ENCODE measurements around the gene BLMH. TPM values are rescaled to one million over a fixed set of nuclear protein-coding genes. Genes with fewer than 3 reads are reported as not detected.

Gene BLMH
- total RNA-seq, 1 donor from 2014 or later: 49.5 TPM

DNA sequence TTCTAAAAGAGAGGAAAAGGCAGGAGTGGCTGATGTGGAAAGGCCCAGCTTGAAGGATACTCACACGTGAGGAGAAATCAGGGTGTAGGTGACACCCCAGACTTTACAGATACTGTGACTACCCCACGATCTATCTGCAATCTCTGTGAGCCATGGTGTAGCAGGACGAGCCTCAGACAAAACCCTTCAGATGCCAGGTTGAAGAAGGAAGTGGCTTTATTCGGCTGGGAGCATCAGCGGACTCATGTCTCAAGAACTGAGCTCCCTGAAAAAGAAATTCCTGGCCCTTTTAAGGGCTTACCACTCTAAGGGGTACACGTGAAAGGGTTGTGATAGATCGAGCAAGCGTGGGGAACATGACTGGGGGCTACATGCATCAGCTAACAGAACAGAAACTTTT lies 51.6 kb downstream of the BLMH start:
- H3K27me3 Mint-ChIP-seq (ENCODE audit: low read depth): peaks cover 20% of the 10 kb centered on the region
- H3K36me3 Mint-ChIP-seq (ENCODE audit: low read depth): peaks cover 2% of the 10 kb centered on the region
- TF ChIP-seq, protein P1, sequence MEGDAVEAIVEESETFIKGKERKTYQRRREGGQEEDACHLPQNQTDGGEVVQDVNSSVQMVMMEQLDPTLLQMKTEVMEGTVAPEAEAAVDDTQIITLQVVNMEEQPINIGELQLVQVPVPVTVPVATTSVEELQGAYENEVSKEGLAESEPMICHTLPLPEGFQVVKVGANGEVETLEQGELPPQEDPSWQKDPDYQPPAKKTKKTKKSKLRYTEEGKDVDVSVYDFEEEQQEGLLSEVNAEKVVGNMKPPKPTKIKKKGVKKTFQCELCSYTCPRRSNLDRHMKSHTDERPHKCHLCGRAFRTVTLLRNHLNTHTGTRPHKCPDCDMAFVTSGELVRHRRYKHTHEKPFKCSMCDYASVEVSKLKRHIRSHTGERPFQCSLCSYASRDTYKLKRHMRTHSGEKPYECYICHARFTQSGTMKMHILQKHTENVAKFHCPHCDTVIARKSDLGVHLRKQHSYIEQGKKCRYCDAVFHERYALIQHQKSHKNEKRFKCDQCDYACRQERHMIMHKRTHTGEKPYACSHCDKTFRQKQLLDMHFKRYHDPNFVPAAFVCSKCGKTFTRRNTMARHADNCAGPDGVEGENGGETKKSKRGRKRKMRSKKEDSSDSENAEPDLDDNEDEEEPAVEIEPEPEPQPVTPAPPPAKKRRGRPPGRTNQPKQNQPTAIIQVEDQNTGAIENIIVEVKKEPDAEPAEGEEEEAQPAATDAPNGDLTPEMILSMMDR (IDR thresholded peaks at IDR 0.05): no peak
- peaks cover 9% of the 10 kb centered on the region for H3K4me1 Mint-ChIP-seq (ENCODE audit: low read depth)
- DNase-seq (ENCODE audit: low spot score): no peak
- H3K4me3 Mint-ChIP-seq (ENCODE audit: unreplicated experiment): no peak overlapping the region
- H3K9me3 Mint-ChIP-seq (ENCODE audit: low read depth): no peaks in the 10 kb centered on the region
- H3K27ac Mint-ChIP-seq (ENCODE audit: unreplicated experiment): no peak overlapping the region

DNA sequence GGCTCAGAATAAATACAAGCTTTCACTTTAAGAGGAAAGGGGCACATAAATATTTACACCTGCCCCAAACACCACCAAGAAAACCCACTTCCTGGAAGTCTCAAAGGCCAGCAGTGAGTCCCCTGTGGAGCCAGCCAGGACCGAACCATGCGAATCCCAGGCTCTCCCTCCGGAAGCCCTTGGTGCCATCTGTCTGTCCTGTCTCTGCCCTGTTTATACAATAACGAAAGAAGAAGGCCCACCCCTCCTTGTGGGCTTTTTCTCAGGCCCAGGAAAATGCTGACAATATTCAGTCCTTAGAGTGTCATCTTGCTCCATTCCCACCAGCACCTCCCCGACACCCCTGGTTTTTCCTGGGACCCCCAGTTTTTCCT lies 52.7 kb downstream of the BLMH start:
- Mint-ChIP-seq H3K36me3 (ENCODE audit: low read depth) (peaks cover 2% of the 10 kb centered on the region), H3K4me1 (ENCODE audit: low read depth) (peaks cover 12% of the 10 kb centered on the region), H3K4me3 (ENCODE audit: unreplicated experiment) (no peak overlapping the region), H3K9me3 (ENCODE audit: low read depth) (no peaks in the 10 kb centered on the region), H3K27ac (ENCODE audit: unreplicated experiment) (no peak overlapping the region), H3K27me3 (ENCODE audit: low read depth) (peaks cover 30% of the 10 kb centered on the region)
- TF ChIP-seq, protein P1 (IDR thresholded peaks at IDR 0.05): no peak
- DNase-seq (ENCODE audit: low spot score): no peak

DNA sequence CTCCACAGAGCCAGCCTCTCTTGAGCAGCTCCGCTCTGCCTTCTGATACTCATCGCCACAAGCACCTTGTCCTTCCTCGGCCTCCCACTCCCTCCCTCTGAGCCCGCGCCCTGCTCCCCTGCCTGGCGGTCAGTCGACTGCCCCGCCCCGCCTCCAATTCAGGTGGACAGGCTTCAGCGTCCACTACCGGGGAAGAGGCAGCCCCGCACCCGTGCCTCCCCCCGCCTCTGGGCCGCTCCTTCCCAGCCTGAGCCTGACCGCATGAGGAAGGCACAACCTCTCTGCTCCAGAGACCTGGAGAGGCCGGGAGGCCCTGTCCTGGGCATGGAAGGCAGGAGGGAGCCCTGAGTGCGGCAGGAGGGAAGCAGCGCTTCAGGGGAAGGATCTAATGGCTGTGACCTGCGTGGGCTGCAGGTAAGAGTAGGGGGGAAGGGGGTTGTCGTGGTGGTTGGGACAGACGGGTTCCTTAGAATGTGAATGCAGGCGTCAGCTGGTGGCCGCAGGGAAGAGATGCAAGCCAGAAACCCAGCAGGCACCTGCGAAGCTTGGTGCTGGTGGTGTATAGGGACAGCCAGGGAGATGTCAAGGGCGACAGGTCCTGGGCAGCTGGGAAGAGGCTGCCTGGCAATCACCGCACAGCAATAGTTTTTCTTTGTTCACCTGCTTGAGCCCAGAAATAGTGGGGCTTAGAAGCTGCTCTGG lies 53.2 kb downstream of the BLMH start:
- Mint-ChIP-seq H3K27me3 (ENCODE audit: low read depth) (peaks cover 35% of the 10 kb centered on the region), H3K4me1 (ENCODE audit: low read depth) (peaks cover 12% of the 10 kb centered on the region), H3K36me3 (ENCODE audit: low read depth) (peaks cover 1% of the 10 kb centered on the region), H3K4me3 (ENCODE audit: unreplicated experiment) (no peak overlapping the region), H3K9me3 (ENCODE audit: low read depth) (no peaks in the 10 kb centered on the region), H3K27ac (ENCODE audit: unreplicated experiment) (no peak overlapping the region)
- no peak for DNase-seq (ENCODE audit: low spot score)
- TF ChIP-seq, protein P1 (IDR thresholded peaks at IDR 0.05): no peak

DNA sequence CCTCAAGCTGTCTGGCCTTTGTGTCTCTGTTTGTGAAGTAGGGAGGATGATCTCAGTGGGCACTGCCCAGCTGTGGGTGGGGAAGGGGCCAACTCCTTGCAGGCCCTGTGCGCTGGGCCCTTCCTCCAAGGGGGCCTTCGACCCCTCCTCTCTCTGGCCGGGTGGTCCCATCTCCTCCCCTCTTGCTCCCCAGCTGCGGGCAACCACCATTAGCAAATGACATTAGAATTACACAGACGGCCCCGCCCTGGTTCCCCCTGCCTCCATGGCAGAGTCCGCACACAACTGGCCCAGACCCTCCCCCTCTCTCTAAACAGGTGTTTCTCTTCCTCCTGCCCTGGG lies 53.8 kb downstream of the BLMH start:
- TF ChIP-seq, protein P1 (IDR thresholded peaks at IDR 0.05): no peak
- no peak for DNase-seq (ENCODE audit: low spot score)
- no peaks in the 10 kb centered on the region for H3K9me3 Mint-ChIP-seq (ENCODE audit: low read depth)
- H3K27ac Mint-ChIP-seq (ENCODE audit: unreplicated experiment): no peak overlapping the region
- no peak overlapping the region for H3K4me3 Mint-ChIP-seq (ENCODE audit: unreplicated experiment)
- no peaks in the 10 kb centered on the region for H3K36me3 Mint-ChIP-seq (ENCODE audit: low read depth)
- H3K4me1 Mint-ChIP-seq (ENCODE audit: low read depth): peaks cover 12% of the 10 kb centered on the region
- H3K27me3 Mint-ChIP-seq (ENCODE audit: low read depth): peaks cover 40% of the 10 kb centered on the region

DNA sequence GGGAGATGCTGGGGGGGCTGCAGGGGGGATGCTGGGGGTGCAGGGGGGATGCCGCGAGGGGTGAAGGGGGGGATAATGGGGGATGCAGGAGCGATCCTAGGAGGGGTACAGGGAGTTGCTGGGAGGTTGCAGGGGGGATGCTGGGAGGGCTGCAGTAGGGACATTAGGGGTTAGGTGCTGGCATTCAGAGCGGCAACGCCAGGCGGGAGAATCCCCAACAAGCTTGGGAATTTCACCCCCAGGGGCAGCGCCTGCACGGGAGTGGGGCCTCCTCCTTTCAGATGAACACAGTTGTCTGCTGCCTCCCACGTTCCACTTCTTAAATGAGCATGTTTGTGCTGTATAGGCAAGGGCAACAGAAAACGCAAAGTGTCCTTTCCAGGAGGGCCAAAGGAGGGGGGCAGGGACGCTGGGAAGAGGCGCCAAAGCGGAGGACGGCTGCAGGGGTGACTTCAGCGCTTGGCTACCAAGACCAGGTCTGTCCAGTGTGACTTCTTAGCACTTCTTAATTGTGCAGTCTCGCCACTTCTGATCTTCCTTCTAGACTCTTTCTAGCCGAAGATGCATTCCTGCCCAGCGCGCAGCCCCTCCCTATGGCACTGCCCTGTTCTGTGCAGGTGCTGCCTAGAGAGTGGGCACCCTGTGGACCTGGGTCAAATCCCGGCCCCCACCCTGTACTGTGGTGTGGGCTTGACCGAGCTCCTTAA lies 54.3 kb downstream of the BLMH start:
- Mint-ChIP-seq H3K36me3 (ENCODE audit: low read depth) (no peaks in the 10 kb centered on the region), H3K4me1 (ENCODE audit: low read depth) (peaks cover 12% of the 10 kb centered on the region), H3K4me3 (ENCODE audit: unreplicated experiment) (no peak overlapping the region), H3K27me3 (ENCODE audit: low read depth) (peaks cover 45% of the 10 kb centered on the region), H3K9me3 (ENCODE audit: low read depth) (no peaks in the 10 kb centered on the region), H3K27ac (ENCODE audit: unreplicated experiment) (no peak overlapping the region)
- no peak for DNase-seq (ENCODE audit: low spot score)
- TF ChIP-seq, protein P1 (IDR thresholded peaks at IDR 0.05): no peak
